OCI-LY3 (cell line): ENCODE measurements around the gene ARHGAP25.
A peak's percentile ranks its signal among the peaks of the same experiment; 100 is the strongest.

Experiments used
- H2AFZ ChIP-seq: fragments of 200-600, 300-600 bp; shearing (Covaris generic); 2 replicates; pipeline ENCODE4 v1.6.0; 2014; ENCODE audit warnings: antibody characterized with exemption, low read depth, low read length
- H3K27ac ChIP-seq: fragments of 200-600, 300-600 bp; sonication (generic); 2 replicates; pipeline ENCODE4 v1.5.1; 2014; ENCODE audit warnings: mild to moderate bottlenecking, low read length, moderate library complexity, mixed read lengths
- H3K27me3 ChIP-seq: fragments of 200-600, 300-600 bp; sonication (generic); 2 replicates; pipeline ENCODE4 v1.6.1; 2014; ENCODE audit warnings: low read depth, low read length, mixed read lengths
- H3K36me3 ChIP-seq: fragments of 200-600, 300-600 bp; sonication (generic); replicated peaks from 2 replicates; pipeline ENCODE3; 2014; ENCODE audit warnings: low read depth, low read length, mixed read lengths
- H3K4me1 ChIP-seq: fragments of 300-600, 200-600 bp; sonication (generic); 2 replicates; pipeline ENCODE4 v1.6.1; 2014; ENCODE audit warnings: low read length, mixed read lengths
- H3K4me2 ChIP-seq: fragments of 200-600, 300-600 bp; sonication (generic); 2 replicates; pipeline ENCODE4 v1.6.1; 2014; ENCODE audit warnings: low read length, mixed read lengths
- H3K4me3 ChIP-seq: fragments of 300-600, 200-600 bp; sonication (generic); 2 replicates; pipeline ENCODE4 v1.5.1; 2014; ENCODE audit warnings: antibody characterized with exemption, mild to moderate bottlenecking, low read length, moderate library complexity
- H3K79me2 ChIP-seq: fragments of 300-600, 200-600 bp; shearing (Covaris generic); 2 replicates; pipeline ENCODE4 v1.6.1; 2014; ENCODE audit warnings: mild to moderate bottlenecking, low read length, mixed read lengths
- H3K9ac ChIP-seq: fragments of 300-600, 200-600 bp; shearing (Covaris generic); 2 replicates; pipeline ENCODE4 v1.6.0; 2014; ENCODE audit warnings: mild to moderate bottlenecking, low read length, moderate library complexity
- H3K9me3 ChIP-seq: fragments of 200-600, 300-600 bp; shearing (Covaris generic); 2 replicates; pipeline ENCODE4 v1.6.1; 2014; ENCODE audit warnings: low read length, mixed read lengths; ENCODE audit not compliant: insufficient read depth
- H4K20me1 ChIP-seq: fragments of 200-600, 300-600 bp; sonication (generic); 2 replicates; pipeline ENCODE4 v1.6.1; 2016; ENCODE audit warnings: low read length, mixed read lengths; ENCODE audit not compliant: insufficient read depth
- EZH2phosphoT487 ChIP-seq: fragments of 200-600 bp; shearing (Covaris generic); IDR thresholded peaks from 2 replicates; pipeline ENCODE4 v1.6.1; 2018; ENCODE audit warnings: antibody characterized with exemption, mixed run types, low read depth
- TF ChIP-seq, protein P1 (sequence below): fragments of 200-600, 300-600 bp; sonication (generic); IDR thresholded peaks from 2 replicates; pipeline ENCODE4 v1.5.1; 2014; ENCODE audit warnings: antibody characterized with exemption, low read length, low read depth

Gene ARHGAP25

GRCh38 chr2:68727683-68728375 is 6.8 kb upstream of the ARHGAP25 start:
- H3K79me2 ChIP-seq: peaks cover 3% of the 10 kb centered on the region
- H3K27ac ChIP-seq: peak overlapping the region; percentile 45; the same call in 1 of the 2 replicates
- TF ChIP-seq, protein P1, sequence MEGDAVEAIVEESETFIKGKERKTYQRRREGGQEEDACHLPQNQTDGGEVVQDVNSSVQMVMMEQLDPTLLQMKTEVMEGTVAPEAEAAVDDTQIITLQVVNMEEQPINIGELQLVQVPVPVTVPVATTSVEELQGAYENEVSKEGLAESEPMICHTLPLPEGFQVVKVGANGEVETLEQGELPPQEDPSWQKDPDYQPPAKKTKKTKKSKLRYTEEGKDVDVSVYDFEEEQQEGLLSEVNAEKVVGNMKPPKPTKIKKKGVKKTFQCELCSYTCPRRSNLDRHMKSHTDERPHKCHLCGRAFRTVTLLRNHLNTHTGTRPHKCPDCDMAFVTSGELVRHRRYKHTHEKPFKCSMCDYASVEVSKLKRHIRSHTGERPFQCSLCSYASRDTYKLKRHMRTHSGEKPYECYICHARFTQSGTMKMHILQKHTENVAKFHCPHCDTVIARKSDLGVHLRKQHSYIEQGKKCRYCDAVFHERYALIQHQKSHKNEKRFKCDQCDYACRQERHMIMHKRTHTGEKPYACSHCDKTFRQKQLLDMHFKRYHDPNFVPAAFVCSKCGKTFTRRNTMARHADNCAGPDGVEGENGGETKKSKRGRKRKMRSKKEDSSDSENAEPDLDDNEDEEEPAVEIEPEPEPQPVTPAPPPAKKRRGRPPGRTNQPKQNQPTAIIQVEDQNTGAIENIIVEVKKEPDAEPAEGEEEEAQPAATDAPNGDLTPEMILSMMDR: no peak
- TF ChIP-seq EZH2phosphoT487: no peak
- peak overlapping the region; percentile 40; the same call in 1 of the 2 replicates for H3K9ac ChIP-seq
- H3K36me3 ChIP-seq: no peaks in the 10 kb centered on the region
- H2AFZ ChIP-seq: peak overlapping the region; percentile 69
- peak overlapping the region; percentile 59 for H3K4me2 ChIP-seq
- no peaks in the 10 kb centered on the region for H3K27me3 ChIP-seq
- H3K9me3 ChIP-seq: no peaks in the 10 kb centered on the region
- no peaks in the 10 kb centered on the region for H4K20me1 ChIP-seq
- H3K4me1 ChIP-seq: peaks cover 38% of the 10 kb centered on the region
- H3K4me3 ChIP-seq: peak overlapping the region; percentile 25; the same call in 1 of the 2 replicates

- Histone ChIP-seq H3K27ac (no peak overlapping the region), H3K79me2 (peaks cover 29% of the 10 kb centered on the region), H3K4me2 (no peak overlapping the region), H3K9ac (no peak overlapping the region), H3K4me1 (peaks cover 45% of the 10 kb centered on the region), H4K20me1 (no peaks in the 10 kb centered on the region), H3K4me3 (no peak overlapping the region), H3K27me3 (no peaks in the 10 kb centered on the region), H2AFZ (no peak overlapping the region), H3K36me3 (no peaks in the 10 kb centered on the region), H3K9me3 (no peaks in the 10 kb centered on the region)
- no peak for TF ChIP-seq EZH2phosphoT487
- TF ChIP-seq, protein P1: no peak
These were observed 3.8 kb upstream of the ARHGAP25 start for GRCh38 chr2:68730828-68731227.

- Histone ChIP-seq H3K4me1 (peaks cover 40% of the 10 kb centered on the region), H3K9me3 (no peaks in the 10 kb centered on the region), H3K27ac (no peak overlapping the region), H2AFZ (no peak overlapping the region), H3K36me3 (peaks cover 12% of the 10 kb centered on the region), H3K79me2 (peaks cover 43% of the 10 kb centered on the region), H3K4me2 (no peak overlapping the region), H3K9ac (no peak overlapping the region), H3K4me3 (no peak overlapping the region), H4K20me1 (no peaks in the 10 kb centered on the region), H3K27me3 (no peaks in the 10 kb centered on the region)
- TF ChIP-seq, protein P1: no peak
- no peak for TF ChIP-seq EZH2phosphoT487
These were observed 2.3 kb upstream of the ARHGAP25 start for GRCh38 chr2:68732036-68732932.

GRCh38 chr2:68733365-68733764 is 1.2 kb upstream of the ARHGAP25 start:
- H3K4me3 ChIP-seq: peak overlapping the region; percentile 88; the same call in 1 of the 2 replicates

More at GRCh38 chr2:68733365-68733764, 1.2 kb upstream of the ARHGAP25 start:
- Histone ChIP-seq H3K9ac (peak overlapping the region; percentile 96), H3K9me3 (no peaks in the 10 kb centered on the region), H3K36me3 (peaks cover 18% of the 10 kb centered on the region), H3K4me2 (peak overlapping the region; percentile 94), H3K27me3 (no peaks in the 10 kb centered on the region), H2AFZ (no peak overlapping the region), H3K4me1 (peaks cover 41% of the 10 kb centered on the region), H3K27ac (peak overlapping the region; percentile 98), H3K79me2 (peaks cover 54% of the 10 kb centered on the region), H4K20me1 (no peaks in the 10 kb centered on the region)
- TF ChIP-seq EZH2phosphoT487: no peak
- TF ChIP-seq, protein P1: no peak
